A673 (cell line): ENCODE results near the gene EEF1G. TPM values are rescaled to one million over a fixed set of nuclear protein-coding genes. Genes with fewer than 3 reads are reported as not detected.

ENCODE experiments used
- BruUV-seq: library from RNA; stranded (reverse); fragments of 400-500 nt; replicated peaks from 2 replicates; lab custom pipeline; 2021; lab: Mats Ljungman, UMichigan
- CTCF ChIA-PET: fragments of 300-600 bp; sonication (Branson Sonifier 250); formaldehyde crosslinking; loops from one replicate; lab custom pipeline; 2022; ENCODE audit warnings: antibody characterized with exemption; lab: Charles Lee
- POLR2A ChIA-PET: fragments of 300-600 bp; sonication (Branson Sonifier 250); formaldehyde crosslinking; loops from one replicate; lab custom pipeline; 2022; ENCODE audit warnings: antibody characterized with exemption; ENCODE audit not compliant: low non-redundant PET; lab: Charles Lee
- DNase-seq: peaks from one replicate; pipeline ENCODE4 v3.0.0-alpha.2; 2015; ENCODE audit warnings: low spot score
- H3K27ac ChIP-seq: fragments of 200-600 bp; sonication (generic); 2 replicates; pipeline ENCODE4 v1.5.1; 2016; ENCODE audit warnings: mixed run types, low read depth, mild to moderate bottlenecking, mixed read lengths, antibody characterized with exemption, low read length; ENCODE audit not compliant: poor library complexity, severe bottlenecking
- H3K27me3 ChIP-seq: fragments of 200-600 bp; sonication (generic); replicated peaks from 2 replicates; pipeline ENCODE4 v1.6.1; 2017; ENCODE audit warnings: mixed run types, low read depth, mild to moderate bottlenecking, mixed read lengths, antibody characterized with exemption, low read length; ENCODE audit not compliant: insufficient read depth, poor library complexity
- H3K36me3 ChIP-seq: fragments of 200-600 bp; sonication (generic); 2 replicates; pipeline ENCODE4 v1.6.1; 2016; ENCODE audit warnings: mixed run types, mild to moderate bottlenecking, mixed read lengths, antibody characterized with exemption, low read length; ENCODE audit not compliant: insufficient read depth, poor library complexity, severe bottlenecking
- H3K4me1 ChIP-seq: fragments of 200-600 bp; sonication (generic); 2 replicates; pipeline ENCODE4 v1.6.1; 2017; ENCODE audit warnings: mixed run types, mild to moderate bottlenecking, mixed read lengths, antibody characterized with exemption, low read length; ENCODE audit not compliant: insufficient read depth, poor library complexity, severe bottlenecking
- H3K4me3 ChIP-seq: fragments of 200-600 bp; sonication (generic); 2 replicates; pipeline ENCODE4 v1.5.1; 2016; ENCODE audit warnings: low read depth, mixed run types, mild to moderate bottlenecking, mixed read lengths, low read length; ENCODE audit not compliant: poor library complexity, severe bottlenecking
- H3K9me3 ChIP-seq: fragments of 200-600 bp; sonication (generic); 2 replicates; pipeline ENCODE4 v1.6.1; 2016; ENCODE audit warnings: mixed run types, low read depth, mild to moderate bottlenecking, mixed read lengths, antibody characterized with exemption, low read length; ENCODE audit not compliant: poor library complexity, severe bottlenecking
- CTCF ChIP-seq: fragments of 300-800, 200-600 bp; sonication (generic); conservative IDR thresholded peaks from 2 replicates; pipeline ENCODE4 v1.5.1; 2017; ENCODE audit warnings: low read depth, mild to moderate bottlenecking, antibody characterized with exemption, low read length, moderate library complexity, mixed read lengths
- EZH2 ChIP-seq: fragments of 200-600 bp; sonication (generic); IDR thresholded peaks from 2 replicates; pipeline ENCODE4 v1.6.1; 2017; ENCODE audit warnings: borderline replicate concordance, low read depth, mild to moderate bottlenecking, mixed read lengths, antibody characterized with exemption, low read length; ENCODE audit not compliant: poor library complexity, severe bottlenecking
- intact Hi-C: fragments of 100-400 bp; cut with micrococcal nuclease; formaldehyde crosslinking; loops from one replicate; pipeline ENCODE4 v1.10.0; 2022; ENCODE audit not compliant: unreplicated experiment
- total RNA-seq: library from RNA; stranded (reverse); gene quantifications from 2 replicates; pipeline ENCODE4 v1.2.3, GENCODE V29; 2021

Gene EEF1G
- total RNA-seq, 1 experiment from 2014 or later: 1,817 TPM

GRCh38 chr11:62615521-62615920 is 41.8 kb upstream of the EEF1G start:
- Histone ChIP-seq H3K9me3 (no peaks in the 10 kb centered on the region), H3K36me3 (peaks cover 10% of the 10 kb centered on the region), H3K4me3 (no peak overlapping the region), H3K4me1 (peaks cover 14% of the 10 kb centered on the region), H3K27me3 (no peaks in the 10 kb centered on the region), H3K27ac (no peak overlapping the region)
- intact Hi-C loops: no loop called here
- DNase-seq: no peak
- BruUV-seq: no TSS peak
- CTCF ChIA-PET: interaction anchor here (0.7 kb wide), 1 partner anchor 16 kb away, joined by 3 read pairs; no protein-coding TSS in a partner anchor
- POLR2A ChIA-PET: no interaction called here
- no peak for TF ChIP-seq CTCF
- TF ChIP-seq EZH2: no peak

GRCh38 chr11:62614275-62614674 is 40.6 kb upstream of the EEF1G start:
- no TSS peak for BruUV-seq
- H3K4me1 ChIP-seq: peaks cover 11% of the 10 kb centered on the region
- POLR2A ChIA-PET: no interaction called here
- no peak for DNase-seq
- CTCF ChIA-PET: no interaction called here
- peak overlapping the region; percentile 50 for H3K27ac ChIP-seq
- no peaks in the 10 kb centered on the region for H3K9me3 ChIP-seq
- no peak overlapping the region for H3K4me3 ChIP-seq
- intact Hi-C loops: no loop called here
- H3K36me3 ChIP-seq: peaks cover 10% of the 10 kb centered on the region
- no peaks in the 10 kb centered on the region for H3K27me3 ChIP-seq
- TF ChIP-seq CTCF (no peak), EZH2 (no peak)

GRCh38 chr11:62613291-62613778 is 39.6 kb upstream of the EEF1G start:
- intact Hi-C loops: no loop called here
- H3K9me3 ChIP-seq: no peaks in the 10 kb centered on the region
- no peaks in the 10 kb centered on the region for H3K27me3 ChIP-seq
- CTCF ChIA-PET: no interaction called here
- peaks cover 11% of the 10 kb centered on the region for H3K4me1 ChIP-seq
- TF ChIP-seq EZH2: no peak
- TF ChIP-seq CTCF: no peak
- H3K27ac ChIP-seq: peak overlapping the region; percentile 50
- no peak for DNase-seq
- BruUV-seq: no TSS peak
- POLR2A ChIA-PET: no interaction called here
- H3K36me3 ChIP-seq: peaks cover 10% of the 10 kb centered on the region
- no peak overlapping the region for H3K4me3 ChIP-seq
